H9 (cell line): ENCODE measurements around the gene TFAP2E. TPM values are rescaled to one million over a fixed set of nuclear protein-coding genes. Genes with fewer than 3 reads are reported as not detected.

Experiments used
- DNase-seq: peaks from one replicate; pipeline ENCODE4 v3.0.0-alpha.2; 2017
- H2AFZ ChIP-seq: one replicate; pipeline ENCODE4 v1.6.1; 2013; ENCODE audit warnings: mild to moderate bottlenecking, low read length, control low read depth, moderate library complexity
- H2AK5ac ChIP-seq: 2 replicates; pipeline ENCODE4 v1.6.1; 2013; ENCODE audit warnings: low read length, control low read depth, mixed read lengths; ENCODE audit not compliant: insufficient read length
- H2BK120ac ChIP-seq: one replicate; pipeline ENCODE4 v1.6.1; 2013; ENCODE audit warnings: low read depth, mild to moderate bottlenecking, low read length, control low read depth, inconsistent platforms; ENCODE audit not compliant: poor library complexity, severe bottlenecking
- H2BK12ac ChIP-seq: 2 replicates; pipeline ENCODE4 v1.6.1; 2013; ENCODE audit warnings: low read length, control low read depth, mixed read lengths, low read depth; ENCODE audit not compliant: insufficient read length
- H2BK15ac ChIP-seq: 2 replicates; pipeline ENCODE4 v1.6.1; 2013; ENCODE audit warnings: low read depth, low read length, control low read depth
- H2BK20ac ChIP-seq: one replicate; pipeline ENCODE4 v1.6.1; 2013; ENCODE audit warnings: low read depth, mild to moderate bottlenecking, low read length, control low read depth, inconsistent platforms; ENCODE audit not compliant: poor library complexity, severe bottlenecking
- H2BK5ac ChIP-seq: 2 replicates; pipeline ENCODE4 v1.6.1; 2013; ENCODE audit warnings: low read length, control low read depth, mixed read lengths; ENCODE audit not compliant: insufficient read length
- H3K14ac ChIP-seq: 2 replicates; pipeline ENCODE4 v1.6.1; 2013; ENCODE audit warnings: low read length, control low read depth; ENCODE audit not compliant: insufficient read depth
- H3K18ac ChIP-seq: 2 replicates; pipeline ENCODE4 v1.6.1; 2013; ENCODE audit warnings: low read depth, mild to moderate bottlenecking, mixed read lengths, low read length, control low read depth; ENCODE audit not compliant: insufficient read length
- H3K23ac ChIP-seq: 2 replicates; pipeline ENCODE4 v1.6.1; 2013; ENCODE audit warnings: low read length, control low read depth, mixed read lengths, low read depth; ENCODE audit not compliant: insufficient read length
- H3K23me2 ChIP-seq: 2 replicates; pipeline ENCODE4 v1.6.1; 2013; ENCODE audit warnings: low read depth, mild to moderate bottlenecking, mixed read lengths, low read length, control low read depth; ENCODE audit not compliant: insufficient read length, poor library complexity, severe bottlenecking
- H3K27ac ChIP-seq: 2 replicates; pipeline ENCODE4 v1.5.1; 2013; ENCODE audit warnings: low read length, control low read depth, mixed read lengths, low read depth; ENCODE audit not compliant: insufficient read length
- H3K27me3 ChIP-seq: 2 replicates; pipeline ENCODE4 v1.6.1; 2013; ENCODE audit warnings: low read length, control low read depth, inconsistent platforms; ENCODE audit not compliant: insufficient read depth
- H3K4ac ChIP-seq: 2 replicates; pipeline ENCODE4 v1.6.1; 2013; ENCODE audit warnings: low read depth, mild to moderate bottlenecking, control low read depth, inconsistent platforms, low read length, moderate library complexity
- H3K4me1 ChIP-seq: 2 replicates; pipeline ENCODE4 v1.6.1; 2013; ENCODE audit warnings: low read length, control low read depth, inconsistent platforms; ENCODE audit not compliant: insufficient read depth
- H3K4me2 ChIP-seq: 2 replicates; pipeline ENCODE4 v1.6.1; 2013; ENCODE audit warnings: low read length, control low read depth, mixed read lengths; ENCODE audit not compliant: insufficient read length, insufficient read depth
- H3K56ac ChIP-seq: 2 replicates; pipeline ENCODE4 v1.6.1; 2013; ENCODE audit warnings: low read depth, mild to moderate bottlenecking, mixed read lengths, low read length, control low read depth; ENCODE audit not compliant: insufficient read length
- H3K79me1 ChIP-seq: 2 replicates; pipeline ENCODE4 v1.6.1; 2013; ENCODE audit warnings: low read depth, mild to moderate bottlenecking, moderate library complexity, low read length, control low read depth, inconsistent platforms; ENCODE audit not compliant: insufficient read depth, poor library complexity, severe bottlenecking
- H3K79me2 ChIP-seq: 2 replicates; pipeline ENCODE4 v1.6.1; 2013; ENCODE audit warnings: low read length, control low read depth, inconsistent platforms; ENCODE audit not compliant: insufficient read depth
- H3K9ac ChIP-seq: 2 replicates; pipeline ENCODE4 v1.6.1; 2013; ENCODE audit warnings: low read length, control low read depth, mixed read lengths; ENCODE audit not compliant: insufficient read length; ENCODE audit errors: extremely low read depth
- H3K9me3 ChIP-seq: one replicate; pipeline ENCODE4 v1.6.1; 2013; ENCODE audit warnings: low read depth, low read length, inconsistent platforms; ENCODE audit not compliant: control insufficient read depth
- H3T11ph ChIP-seq: one replicate; pipeline ENCODE4 v1.6.1; 2013; ENCODE audit warnings: mild to moderate bottlenecking, low read length, control low read depth, inconsistent platforms
- H4K20me1 ChIP-seq: one replicate; pipeline ENCODE4 v1.6.1; 2013; ENCODE audit not compliant: control insufficient read depth, insufficient read length, insufficient read depth
- H4K5ac ChIP-seq: 2 replicates; pipeline ENCODE4 v1.6.1; 2013; ENCODE audit warnings: low read depth, mild to moderate bottlenecking, mixed read lengths, low read length, control low read depth; ENCODE audit not compliant: insufficient read length
- H4K8ac ChIP-seq: replicated peaks from 2 replicates; pipeline ENCODE4 v1.6.1; 2013; ENCODE audit warnings: low read length, control low read depth, mixed read lengths, low read depth; ENCODE audit not compliant: insufficient read length
- H4K91ac ChIP-seq: 2 replicates; pipeline ENCODE4 v1.6.1; 2013; ENCODE audit warnings: low read depth, mild to moderate bottlenecking, moderate library complexity, mixed read lengths, low read length, control low read depth; ENCODE audit not compliant: insufficient read length
- H3K27ac Mint-ChIP-seq, 3 experiments: 2 replicates in 2 of 3; 3 replicates in 1 of 3; pipeline ENCODE4 v1.8.0; 2020 to 2021; ENCODE audit warnings: mixed read lengths in 3 of 3, mild to moderate bottlenecking in 1 of 3, moderate library complexity in 1 of 3
- H3K27me3 Mint-ChIP-seq: 2 replicates; pipeline ENCODE4 v1.8.0; 2021; ENCODE audit warnings: low read depth, mild to moderate bottlenecking, moderate library complexity, mixed read lengths
- H3K36me3 Mint-ChIP-seq, 3 experiments: 2 replicates in 2 of 3; 3 replicates in 1 of 3; pipeline ENCODE4 v1.8.0; 2020 to 2021; ENCODE audit warnings: low read depth in 3 of 3, mixed read lengths in 3 of 3; ENCODE audit not compliant: insufficient read depth in 1 of 3
- H3K4me1 Mint-ChIP-seq, 2 experiments: 2 replicates each; pipeline ENCODE4 v1.8.0; 2020; ENCODE audit warnings: mixed read lengths in 2 of 2
- H3K4me3 Mint-ChIP-seq, 2 experiments: 2 replicates in 1 of 2; 3 replicates in 1 of 2; pipeline ENCODE4 v1.8.0; 2020 to 2021; ENCODE audit warnings: mild to moderate bottlenecking in 2 of 2, mixed read lengths in 2 of 2, moderate library complexity in 1 of 2
- H3K9me3 Mint-ChIP-seq, 2 experiments: 2 replicates in 1 of 2; 3 replicates in 1 of 2; pipeline ENCODE4 v1.8.0; 2020; ENCODE audit warnings: mild to moderate bottlenecking in 2 of 2, mixed read lengths in 2 of 2, moderate library complexity in 1 of 2
- WGBS: extraction: QIAGEN DNeasy Blood & Tissue Kit; methylation state at CpG from one replicate; pipeline ENCODE4 v1.1.7; 2013; ENCODE audit warnings: missing lambda C conversion rate, low lambda C conversion rate, mixed read lengths; ENCODE audit not compliant: insufficient read length; ENCODE audit errors: extremely low coverage; 5-methylcytosine and 5-hydroxymethylcytosine counted together
- total RNA-seq: library from RNA; stranded (reverse); gene quantifications from 2 replicates; pipeline ENCODE4 v1.2.1, GENCODE V29; 2021
- TF ChIP-seq, protein P1 (sequence below): fragments of 200-600 bp; sonication (generic); conservative IDR thresholded peaks from 3 replicates; pipeline ENCODE4 v1.8.0; 2021; ENCODE audit warnings: antibody characterized with exemption, mild to moderate bottlenecking

Gene TFAP2E
- total RNA-seq, 1 experiment from 2014 or later: 0.70 TPM

DNA sequence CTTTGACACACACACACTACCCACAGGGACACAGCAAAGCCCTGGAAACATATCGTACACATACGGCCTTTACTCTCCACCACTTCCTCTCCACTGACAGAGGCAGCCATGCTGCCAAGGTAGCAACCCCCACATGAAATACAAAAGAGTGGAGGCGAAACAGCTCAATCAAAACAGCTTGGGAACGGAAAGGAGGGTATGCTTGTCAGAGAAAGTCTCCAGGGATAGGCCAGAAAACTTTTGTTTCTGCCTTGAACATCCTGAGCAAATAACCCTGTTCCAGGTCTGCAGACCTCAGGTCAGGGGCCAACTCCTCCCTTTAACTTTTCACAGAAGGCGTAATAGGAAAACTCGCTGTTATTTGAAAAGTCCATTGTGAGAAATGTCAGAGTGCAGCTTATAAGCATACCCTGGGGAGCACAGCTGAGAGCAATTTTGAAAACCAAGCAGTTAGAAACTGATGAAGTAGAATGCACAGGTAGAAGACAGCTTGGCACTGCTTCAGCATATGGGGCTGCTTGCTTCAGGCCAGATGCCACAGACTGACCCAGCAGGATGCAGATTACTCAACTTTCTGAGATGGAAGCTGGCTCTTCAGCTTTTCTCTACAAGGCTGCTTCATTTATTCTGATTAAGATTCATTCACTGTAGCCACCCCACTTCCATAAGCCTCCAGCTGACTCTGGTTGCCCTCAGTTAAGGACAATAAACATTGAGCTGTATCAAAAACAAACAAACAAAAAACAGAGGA, 33.9 kb upstream of the TFAP2E start:
- H3K27ac Mint-ChIP-seq: peak overlapping the region; percentile 17 to 61 (median 27); a peak in 4 of 7 replicates
- Histone ChIP-seq H3K4me1 (peaks cover 9% of the 10 kb centered on the region; the same call in 1 of the 2 replicates), H3K27me3 (no peaks in the 10 kb centered on the region), H3K4me2 (no peak overlapping the region), H2BK15ac (no peak overlapping the region), H3T11ph (no peak overlapping the region), H4K91ac (no peak overlapping the region), H3K27ac (no peak overlapping the region), H2BK12ac (no peak overlapping the region), H3K23me2 (no peaks in the 10 kb centered on the region), H2AK5ac (no peak overlapping the region), H3K4ac (no peak overlapping the region), H3K23ac (no peak overlapping the region), H3K56ac (no peak overlapping the region), H3K14ac (no peak overlapping the region), H2BK20ac (no peak overlapping the region), H4K8ac (no peak overlapping the region), H3K79me2 (peaks cover 10% of the 10 kb centered on the region; the same call in 1 of the 2 replicates), H4K20me1 (no peaks in the 10 kb centered on the region), H3K18ac (no peak overlapping the region), H3K79me1 (peaks cover 3% of the 10 kb centered on the region), H3K9ac (no peak overlapping the region), H4K5ac (no peak overlapping the region), H2BK5ac (no peak overlapping the region), H2BK120ac (no peak overlapping the region), H3K9me3 (no peaks in the 10 kb centered on the region), H2AFZ (no peak overlapping the region)
- no peaks in the 10 kb centered on the region for H3K27me3 Mint-ChIP-seq
- peaks cover 43 to 48% of the 10 kb centered on the region in 2 experiments for H3K4me1 Mint-ChIP-seq
- no CpG with 5 or more reads among the region's 6 CpGs for WGBS
- no peak for DNase-seq
- no peaks in the 10 kb centered on the region for H3K9me3 Mint-ChIP-seq
- H3K36me3 Mint-ChIP-seq: peaks cover 3 to 24% (median 18%) of the 10 kb centered on the region in 3 experiments; a peak in 6 of 7 replicates
- H3K4me3 Mint-ChIP-seq: no peak overlapping the region
- TF ChIP-seq, protein P1, sequence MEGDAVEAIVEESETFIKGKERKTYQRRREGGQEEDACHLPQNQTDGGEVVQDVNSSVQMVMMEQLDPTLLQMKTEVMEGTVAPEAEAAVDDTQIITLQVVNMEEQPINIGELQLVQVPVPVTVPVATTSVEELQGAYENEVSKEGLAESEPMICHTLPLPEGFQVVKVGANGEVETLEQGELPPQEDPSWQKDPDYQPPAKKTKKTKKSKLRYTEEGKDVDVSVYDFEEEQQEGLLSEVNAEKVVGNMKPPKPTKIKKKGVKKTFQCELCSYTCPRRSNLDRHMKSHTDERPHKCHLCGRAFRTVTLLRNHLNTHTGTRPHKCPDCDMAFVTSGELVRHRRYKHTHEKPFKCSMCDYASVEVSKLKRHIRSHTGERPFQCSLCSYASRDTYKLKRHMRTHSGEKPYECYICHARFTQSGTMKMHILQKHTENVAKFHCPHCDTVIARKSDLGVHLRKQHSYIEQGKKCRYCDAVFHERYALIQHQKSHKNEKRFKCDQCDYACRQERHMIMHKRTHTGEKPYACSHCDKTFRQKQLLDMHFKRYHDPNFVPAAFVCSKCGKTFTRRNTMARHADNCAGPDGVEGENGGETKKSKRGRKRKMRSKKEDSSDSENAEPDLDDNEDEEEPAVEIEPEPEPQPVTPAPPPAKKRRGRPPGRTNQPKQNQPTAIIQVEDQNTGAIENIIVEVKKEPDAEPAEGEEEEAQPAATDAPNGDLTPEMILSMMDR: no peak
